Astrocyte of the spinal cord (primary cell): Measurements from ENCODE around the gene ACER1.

Experiments used
- DNase-seq: peaks from one replicate; pipeline ENCODE4 v3.0.0; 2011; ENCODE audit warnings: low read depth, low spot score
- H3K4me3 ChIP-seq: 2 replicates; pipeline ENCODE4 v1.5.1; 2011; ENCODE audit warnings: low read depth, mild to moderate bottlenecking, low read length, moderate library complexity
- in situ Hi-C: cut with HindIII; loops from 2 replicates; pipeline ENCODE4 v1.10.0; 2017; ENCODE audit warnings: low sequenced_read_pairs
- TF ChIP-seq, protein P1 (sequence below): IDR thresholded peaks from 2 replicates; pipeline ENCODE4 v1.5.1; 2012; ENCODE audit warnings: low read depth, mild to moderate bottlenecking, low read length, inconsistent platforms

ACER1 gene

DNA sequence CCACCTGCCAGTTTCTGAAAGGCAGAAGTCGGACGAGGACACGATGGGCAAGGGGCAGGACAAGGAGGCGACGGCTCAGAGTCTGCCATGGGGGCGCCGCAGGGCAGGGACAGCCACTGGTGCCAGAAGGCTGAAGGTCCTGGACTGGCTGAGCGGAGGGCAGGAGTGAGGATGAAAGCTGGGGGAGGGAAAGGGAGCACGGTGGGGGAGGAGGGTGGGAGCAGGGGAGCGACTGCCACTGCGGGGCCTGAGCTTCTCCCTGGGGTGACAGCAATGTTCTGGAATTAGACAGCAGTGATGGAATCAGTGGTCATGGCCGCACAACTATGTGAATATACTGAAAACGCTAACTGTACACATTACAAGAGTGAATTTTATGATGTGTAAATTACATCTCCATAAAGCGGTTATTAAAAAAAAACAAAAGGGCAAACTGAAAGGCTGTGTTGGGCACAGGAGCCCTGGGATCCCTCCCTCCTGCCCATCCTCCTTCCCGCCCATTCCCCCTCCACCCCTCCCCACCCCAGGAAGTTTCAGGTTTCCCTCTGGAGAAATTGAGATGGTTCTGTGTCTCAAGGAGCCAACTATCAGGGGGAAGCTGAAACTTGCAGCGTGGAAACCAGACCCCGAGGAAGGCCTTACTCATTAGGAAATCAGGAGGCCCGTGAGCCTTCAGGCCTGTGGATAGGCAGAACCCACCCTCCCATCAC lies 69.5 kb downstream of the ACER1 start:
- peak; percentile 45 for DNase-seq
- in situ Hi-C loops = no loop called here
- TF ChIP-seq, protein P1, sequence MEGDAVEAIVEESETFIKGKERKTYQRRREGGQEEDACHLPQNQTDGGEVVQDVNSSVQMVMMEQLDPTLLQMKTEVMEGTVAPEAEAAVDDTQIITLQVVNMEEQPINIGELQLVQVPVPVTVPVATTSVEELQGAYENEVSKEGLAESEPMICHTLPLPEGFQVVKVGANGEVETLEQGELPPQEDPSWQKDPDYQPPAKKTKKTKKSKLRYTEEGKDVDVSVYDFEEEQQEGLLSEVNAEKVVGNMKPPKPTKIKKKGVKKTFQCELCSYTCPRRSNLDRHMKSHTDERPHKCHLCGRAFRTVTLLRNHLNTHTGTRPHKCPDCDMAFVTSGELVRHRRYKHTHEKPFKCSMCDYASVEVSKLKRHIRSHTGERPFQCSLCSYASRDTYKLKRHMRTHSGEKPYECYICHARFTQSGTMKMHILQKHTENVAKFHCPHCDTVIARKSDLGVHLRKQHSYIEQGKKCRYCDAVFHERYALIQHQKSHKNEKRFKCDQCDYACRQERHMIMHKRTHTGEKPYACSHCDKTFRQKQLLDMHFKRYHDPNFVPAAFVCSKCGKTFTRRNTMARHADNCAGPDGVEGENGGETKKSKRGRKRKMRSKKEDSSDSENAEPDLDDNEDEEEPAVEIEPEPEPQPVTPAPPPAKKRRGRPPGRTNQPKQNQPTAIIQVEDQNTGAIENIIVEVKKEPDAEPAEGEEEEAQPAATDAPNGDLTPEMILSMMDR = no peak
- no peak overlapping the region for H3K4me3 ChIP-seq

DNA sequence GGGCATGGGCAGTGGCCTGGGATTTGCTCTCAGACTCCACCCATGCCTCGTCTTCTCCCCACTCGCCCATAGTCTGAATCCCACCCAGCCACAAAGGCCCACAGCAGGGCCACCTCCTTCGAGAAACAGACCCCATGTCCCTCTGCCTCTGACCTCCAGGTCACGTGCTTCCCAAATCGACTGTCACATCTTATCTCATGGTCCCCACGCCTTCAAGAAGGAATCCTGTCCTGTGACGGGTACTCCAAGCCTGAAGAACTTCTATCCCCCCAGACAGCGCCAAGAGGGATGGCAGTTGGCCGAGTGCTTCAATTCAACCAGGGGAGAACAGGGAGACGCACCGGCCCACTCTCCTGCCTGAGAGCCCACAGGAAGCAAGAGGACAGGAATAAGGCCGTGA lies 70.1 kb downstream of the ACER1 start:
- H3K4me3 ChIP-seq = no peak overlapping the region
- no peak for DNase-seq
- TF ChIP-seq, protein P1 = no peak
- in situ Hi-C loops = no loop called here

DNA sequence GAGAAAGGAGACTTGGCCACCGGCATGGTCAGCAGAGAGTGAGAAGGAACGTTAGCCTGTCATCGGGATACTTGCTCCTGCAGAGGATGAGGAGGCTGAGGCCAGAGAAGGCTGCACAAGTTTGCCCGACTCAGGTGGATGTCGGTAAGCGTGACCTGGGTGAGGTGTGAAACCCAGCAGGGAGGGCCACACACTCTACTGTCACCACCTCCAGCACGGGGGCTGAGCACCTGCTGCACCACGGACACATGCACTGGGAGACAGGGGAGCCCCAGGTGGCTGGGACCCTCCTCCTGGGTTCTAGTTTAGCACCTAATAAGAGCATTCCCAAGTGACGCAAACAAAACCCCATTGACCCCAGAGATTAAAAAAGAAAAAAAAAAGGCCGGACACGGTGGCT lies 70.9 kb downstream of the ACER1 start:
- TF ChIP-seq, protein P1 = no peak
- DNase-seq = no peak
- in situ Hi-C loops = no loop called here
- H3K4me3 ChIP-seq = no peak overlapping the region

DNA sequence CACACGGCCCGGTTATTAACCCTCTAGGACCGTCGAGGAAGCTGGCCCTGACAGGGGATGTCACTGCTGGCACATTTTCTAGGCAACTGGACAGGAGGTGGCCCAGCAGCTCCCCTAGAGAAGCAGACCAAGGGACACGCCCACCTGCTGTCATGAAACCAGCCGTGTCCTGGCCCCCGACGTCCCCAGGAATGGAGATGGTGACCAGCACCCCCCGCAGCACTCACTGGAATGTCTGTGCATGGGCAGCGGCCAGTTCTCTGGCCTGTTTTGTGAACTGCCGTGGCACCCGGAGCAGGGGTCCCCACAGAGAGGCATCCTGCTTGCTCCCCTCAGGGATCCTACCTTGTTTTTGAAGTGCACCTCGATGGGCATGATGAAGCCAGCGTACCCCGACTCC lies 71.5 kb downstream of the ACER1 start:
- in situ Hi-C loops = no loop called here
- DNase-seq = no peak
- no peak overlapping the region for H3K4me3 ChIP-seq
- TF ChIP-seq, protein P1 = no peak

DNA sequence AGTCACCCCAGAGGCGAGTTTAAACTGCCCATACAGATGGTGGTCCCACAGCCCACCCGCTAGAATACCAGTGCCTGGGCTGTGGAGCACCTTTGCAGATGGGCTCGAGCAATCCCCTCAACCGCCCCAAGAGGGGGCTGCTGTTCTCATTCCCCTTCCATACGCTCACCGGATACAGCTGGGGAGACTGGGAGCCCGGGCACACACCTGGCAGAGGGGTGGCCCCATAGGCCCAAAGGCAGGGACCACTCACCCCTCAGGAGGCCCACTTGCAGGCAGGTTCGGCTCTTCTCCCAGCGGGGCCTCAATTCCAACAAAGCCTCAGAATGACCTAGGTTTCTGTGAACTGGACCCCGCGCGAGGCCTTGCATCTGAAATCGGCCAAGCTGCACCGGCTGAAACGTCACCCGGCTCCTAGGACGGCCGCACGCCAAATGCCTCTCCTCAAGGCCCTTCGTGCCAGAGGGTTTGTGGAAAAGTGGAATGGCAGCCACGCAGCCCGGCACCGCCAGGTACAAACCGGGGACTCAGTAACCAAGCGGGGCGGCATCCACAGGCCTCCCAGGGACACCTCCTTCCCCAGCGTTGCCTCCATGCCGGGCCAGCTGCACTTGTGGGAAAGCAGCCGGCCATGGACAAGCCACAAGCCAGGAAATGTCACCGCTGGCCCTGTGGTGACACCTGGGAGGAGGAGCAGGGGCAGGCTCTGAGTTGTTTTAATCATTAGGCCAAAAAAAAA lies 72.3 kb downstream of the ACER1 start:
- in situ Hi-C loops = no loop called here
- TF ChIP-seq, protein P1 = peak; percentile 77
- H3K4me3 ChIP-seq = no peak overlapping the region
- DNase-seq = no peak

DNA sequence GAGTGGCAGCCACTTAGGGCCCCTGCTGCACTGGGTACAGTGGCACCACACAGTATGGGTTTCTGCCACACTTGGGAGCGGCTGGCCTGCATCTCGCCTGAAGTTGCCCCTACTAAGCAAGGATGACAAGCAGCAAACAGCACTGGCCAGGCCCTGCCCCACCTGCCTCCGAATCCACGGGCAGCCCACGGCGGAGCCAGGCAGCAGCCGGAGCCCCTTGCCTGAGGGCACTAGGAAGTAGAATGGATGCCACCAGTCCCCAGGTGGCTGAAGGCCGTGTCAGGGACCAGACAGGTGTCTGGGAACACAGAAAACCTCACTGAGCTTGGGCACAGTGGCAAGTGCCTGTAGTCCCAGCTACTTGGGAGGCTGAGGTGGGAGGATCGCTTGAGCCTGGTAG lies 73.0 kb downstream of the ACER1 start:
- in situ Hi-C loops = no loop called here
- no peak overlapping the region for H3K4me3 ChIP-seq
- no peak for DNase-seq
- TF ChIP-seq, protein P1 = no peak
